Germinal center (tissue), 1 donor: Measurements from ENCODE around the gene NUTM2B.
"Not testable (repeated sequence)": the region's sequence is repeated elsewhere in the genome, so short reads cannot be mapped to it uniquely, and the experiment has no call there.

Experiments used
- DNase-seq: peaks from one replicate; pipeline ENCODE4 v3.0.0; 2012; ENCODE audit warnings: mixed read lengths, low spot score

NUTM2B gene

GRCh38 chr10:79702927-79703326 lies at the start of gene NUTM2B:
NUTM2B (plus strand) TSS chr10:79703227; CDS start chr10:79703610, 383 bp downstream.
- DNase-seq: not testable (repeated sequence)

GRCh38 chr10:79663287-79663686 lies 39.7 kb upstream of the NUTM2B start:
- DNase-seq: not testable (repeated sequence)

- DNase-seq: not testable (repeated sequence)
Measured at GRCh38 chr10:79664686-79665085, 38.3 kb upstream of the NUTM2B start.

- DNase-seq: not testable (repeated sequence)
Measured at GRCh38 chr10:79669248-79669788, 33.7 kb upstream of the NUTM2B start.

GRCh38 chr10:79674878-79675277 lies 28.1 kb upstream of the NUTM2B start:
- DNase-seq: not testable (repeated sequence)

GRCh38 chr10:79683026-79683883 lies 19.8 kb upstream of the NUTM2B start:
- DNase-seq: not testable (repeated sequence)

- not testable (repeated sequence) for DNase-seq
Measured at GRCh38 chr10:79683884-79684720, 18.9 kb upstream of the NUTM2B start.

- not testable (repeated sequence) for DNase-seq
Measured at GRCh38 chr10:79685044-79685685, 17.9 kb upstream of the NUTM2B start.

- not testable (repeated sequence) for DNase-seq
Measured at GRCh38 chr10:79686595-79686994, 16.4 kb upstream of the NUTM2B start.

- not testable (repeated sequence) for DNase-seq
Measured at GRCh38 chr10:79687406-79688150, 15.4 kb upstream of the NUTM2B start.

- DNase-seq: not testable (repeated sequence)
Measured at GRCh38 chr10:79688798-79689197, 14.2 kb upstream of the NUTM2B start.

GRCh38 chr10:79696596-79696995 lies 6.4 kb upstream of the NUTM2B start:
- not testable (repeated sequence) for DNase-seq

- not testable (repeated sequence) for DNase-seq
Measured at GRCh38 chr10:79697141-79697540, 5.9 kb upstream of the NUTM2B start.

GRCh38 chr10:79700381-79700944 lies 2.6 kb upstream of the NUTM2B start:
- not testable (repeated sequence) for DNase-seq

GRCh38 chr10:79707017-79707416 lies 4.0 kb downstream of the NUTM2B start:
- not testable (repeated sequence) for DNase-seq

GRCh38 chr10:79714976-79715375 lies 11.9 kb downstream of the NUTM2B start:
- DNase-seq: not testable (repeated sequence)

- not testable (repeated sequence) for DNase-seq
Measured at GRCh38 chr10:79716917-79717579, 14.0 kb downstream of the NUTM2B start.

- DNase-seq: not testable (repeated sequence)
Measured at GRCh38 chr10:79720000-79720399, 17.0 kb downstream of the NUTM2B start.

- not testable (repeated sequence) for DNase-seq
Measured at GRCh38 chr10:79726620-79727019, 23.6 kb downstream of the NUTM2B start.

- DNase-seq: not testable (repeated sequence)
Measured at GRCh38 chr10:79744844-79745243, 41.8 kb downstream of the NUTM2B start.
